Endothelial cell of umbilical vein (primary cell): ENCODE measurements around the gene KLHL21. TPM values are rescaled to one million over a fixed set of nuclear protein-coding genes. Genes with fewer than 3 reads are reported as not detected.

ENCODE experiments used
- BruUV-seq: library from RNA; stranded (reverse); fragments of 400-500 nt; replicated peaks from 2 replicates; lab custom pipeline; 2021; lab: Mats Ljungman, UMichigan
- CTCF ChIA-PET: fragments of 300-600, 350-600 bp; sonication (Branson Sonifier 250); formaldehyde crosslinking; loops from one replicate; lab custom pipeline; 2021; ENCODE audit warnings: antibody characterized with exemption, inconsistent platforms; lab: Charles Lee
- POLR2A ChIA-PET: fragments of 300-600, 350-600 bp; sonication (Branson Sonifier 250); formaldehyde crosslinking; loops from one replicate; lab custom pipeline; 2021; ENCODE audit warnings: antibody characterized with exemption, inconsistent platforms; lab: Charles Lee
- DNase-seq: peaks from one replicate; pipeline ENCODE4 v3.0.0-alpha.2; 2011; ENCODE audit warnings: low read depth, low spot score
- FAIRE-seq: peaks from 2 replicates; lab custom pipeline; 2011; peaks lifted over from hg19 to GRCh38; lab: Jason Lieb, UNC
- H2AFZ ChIP-seq: 2 replicates; pipeline ENCODE4 v1.6.0; 2012; ENCODE audit warnings: low read depth, low read length, control low read depth, inconsistent platforms
- H3K27ac ChIP-seq: 2 replicates; pipeline ENCODE4 v1.5.1; 2011; ENCODE audit warnings: low read depth, mild to moderate bottlenecking, control low read depth, low read length, moderate library complexity; ENCODE audit not compliant: insufficient read depth
- H3K27me3 ChIP-seq, 2 experiments: 2 replicates each; pipeline versions ENCODE4 v1.6.0 to v1.6.1; 2011; ENCODE audit warnings: low read length in 2 of 2, mixed read lengths in 1 of 2; ENCODE audit not compliant: control insufficient read depth in 2 of 2, insufficient read depth in 2 of 2
- H3K36me3 ChIP-seq, 2 experiments: 2 replicates in 1 of 2; 3 replicates in 1 of 2; pipeline ENCODE4 v1.5.1; 2011; ENCODE audit warnings: low read length in 2 of 2, mild to moderate bottlenecking in 1 of 2, moderate library complexity in 1 of 2; ENCODE audit not compliant: control insufficient read depth in 2 of 2, insufficient read depth in 2 of 2; ENCODE audit errors: extremely low read depth in 1 of 2
- H3K4me1 ChIP-seq: 3 replicates; pipeline ENCODE4 v1.5.1; 2011; ENCODE audit warnings: mild to moderate bottlenecking, low read length; ENCODE audit not compliant: control insufficient read depth, insufficient read depth; ENCODE audit errors: extremely low read depth
- H3K4me2 ChIP-seq: 2 replicates; pipeline ENCODE4 v1.6.1; 2011; ENCODE audit warnings: low read length, control low read depth, mixed read lengths; ENCODE audit not compliant: insufficient read depth
- H3K4me3 ChIP-seq, 3 experiments: fragments of 200-600 bp in 1 of 3; sonication (generic), shearing (Covaris generic) in 1 of 3; replicated peaks in 1 of 3; 2 replicates each; pipeline ENCODE4 v1.5.1; 2011 to 2016; ENCODE audit warnings: control low read depth in 3 of 3, low read length in 3 of 3, mild to moderate bottlenecking in 2 of 3, inconsistent platforms in 1 of 3, low read depth in 1 of 3, moderate library complexity in 1 of 3; ENCODE audit not compliant: insufficient read depth in 1 of 3
- H3K79me2 ChIP-seq: 2 replicates; pipeline ENCODE4 v1.6.0; 2012; ENCODE audit warnings: low read length, inconsistent platforms; ENCODE audit not compliant: control insufficient read depth, insufficient read depth
- H3K9ac ChIP-seq: replicated peaks from 2 replicates; pipeline ENCODE3; 2011; ENCODE audit warnings: low read length, control low read depth; ENCODE audit not compliant: insufficient read depth; ENCODE audit errors: extremely low read depth
- H3K9me1 ChIP-seq: replicated peaks from 3 replicates; pipeline ENCODE4 v1.6.0; 2011; ENCODE audit warnings: mild to moderate bottlenecking, low read length; ENCODE audit not compliant: control insufficient read depth, insufficient read depth; ENCODE audit errors: extremely low read depth
- H3K9me3 ChIP-seq: replicated peaks from 2 replicates; pipeline ENCODE4 v1.5.1; 2012; ENCODE audit warnings: low read length, inconsistent platforms; ENCODE audit not compliant: control insufficient read depth, insufficient read depth
- H4K20me1 ChIP-seq: replicated peaks from 2 replicates; pipeline ENCODE3; 2011; ENCODE audit warnings: mild to moderate bottlenecking, low read length; ENCODE audit not compliant: control insufficient read depth, insufficient read depth; ENCODE audit errors: extremely low read depth
- CTCF ChIP-seq, 2 donors: IDR thresholded peaks; 1 replicate in 1 of 2; 2 replicates in 1 of 2; pipeline ENCODE4 v1.5.1; 2011; ENCODE audit warnings: low read length in 2 of 2, mild to moderate bottlenecking in 2 of 2, moderate library complexity in 2 of 2, control low read depth in 1 of 2, inconsistent platforms in 1 of 2, low read depth in 1 of 2; ENCODE audit not compliant: insufficient read depth in 1 of 2; ENCODE audit errors: extremely low read depth in 1 of 2
- EZH2 ChIP-seq: IDR thresholded peaks from 2 replicates; pipeline ENCODE4 v1.6.1; 2012; ENCODE audit warnings: borderline replicate concordance, low read depth, mild to moderate bottlenecking, moderate library complexity, low read length, inconsistent platforms; ENCODE audit not compliant: severe bottlenecking
- FOS ChIP-seq: IDR thresholded peaks from 2 replicates; pipeline ENCODE4 v1.6.1; 2011; ENCODE audit warnings: mild to moderate bottlenecking, low read length, moderate library complexity, borderline replicate concordance; ENCODE audit not compliant: insufficient read depth
- GATA2 ChIP-seq: IDR thresholded peaks from 2 replicates; pipeline ENCODE4 v1.7.0; 2011; ENCODE audit warnings: low read depth, mild to moderate bottlenecking, moderate library complexity, mixed read lengths, low read length; ENCODE audit not compliant: insufficient read length, insufficient read depth
- JUN ChIP-seq: IDR thresholded peaks from 2 replicates; pipeline ENCODE4 v1.6.1; 2011; ENCODE audit warnings: borderline replicate concordance, low read depth; ENCODE audit not compliant: insufficient read length, insufficient read depth
- MAX ChIP-seq: IDR thresholded peaks from 2 replicates; pipeline ENCODE4 v1.6.1; 2011; ENCODE audit not compliant: insufficient read depth, insufficient read length
- MYC ChIP-seq: IDR thresholded peaks from one replicate; pipeline ENCODE4 v1.6.1; 2011; ENCODE audit warnings: mild to moderate bottlenecking, low read depth, low read length
- POLR2A ChIP-seq: IDR thresholded peaks from 2 replicates; pipeline ENCODE4 v1.6.1; 2012; ENCODE audit warnings: low read depth, mild to moderate bottlenecking, control low read depth, low read length
- POLR2AphosphoS5 ChIP-seq: IDR thresholded peaks from 2 replicates; pipeline ENCODE4 v1.6.1; 2012; ENCODE audit warnings: low read depth, mild to moderate bottlenecking, control low read depth, low read length, moderate library complexity; ENCODE audit not compliant: insufficient read depth
- dilution Hi-C: fragments of 300-500 bp; cut with MboI; formaldehyde crosslinking; loops from one replicate; pipeline ENCODE4 v1.15.0; 2019; ENCODE audit warnings: low sequenced_read_pairs; ENCODE audit not compliant: extremely low pct_ligation_motif_present
- intact Hi-C: fragments of 100-400 bp; cut with micrococcal nuclease; formaldehyde crosslinking; loops from one replicate; pipeline ENCODE4 v1.10.0; 2022
- polyA plus RNA-seq, 4 experiments: library from polyadenylated mRNA; depleted of rRNA in 3 of 4; stranded (reverse) in 3 of 4; unstranded in 1 of 4; fragments of >200 nt; gene quantifications; 2 replicates each; pipeline versions ENCODE4 v1.2.1 to v1.2.3, GENCODE V29; 2011 to 2012; ENCODE audit warnings: missing spikeins in 1 of 4
- total RNA-seq: library from RNA; stranded (reverse); gene quantifications from 2 replicates; pipeline ENCODE4 v1.2.3, GENCODE V29; 2021

Gene KLHL21
- total and polyA plus RNA-seq, 2 donors (not counting 3 experiments of a cell fraction or from before 2014, with no cell fraction given): 18.0 to 22.4 TPM

GRCh38 chr1:6596351-6596750 is 6.3 kb downstream of the KLHL21 start:
- Histone ChIP-seq H2AFZ (no peak overlapping the region), H3K4me2 (no peak overlapping the region), H3K9me3 (no peaks in the 10 kb centered on the region), H3K9ac (no peak overlapping the region), H4K20me1 (no peaks in the 10 kb centered on the region), H3K4me1 (peaks cover 6% of the 10 kb centered on the region), H3K79me2 (peaks cover 47% of the 10 kb centered on the region), H3K36me3 (peaks cover 6 to 45% of the 10 kb centered on the region in 2 experiments), H3K27ac (no peak overlapping the region), H3K27me3 (no peaks in the 10 kb centered on the region), H3K9me1 (no peaks in the 10 kb centered on the region), H3K4me3 (no peak overlapping the region)
- ChIA-PET CTCF (interaction anchor here (1.4 kb wide), 1 partner anchor 50 kb away, joined by 5 read pairs; no protein-coding TSS in a partner anchor), POLR2A (no interaction called here)
- BruUV-seq: no TSS peak
- intact Hi-C loops: no loop called here
- TF ChIP-seq MYC: no peak
- no peak for TF ChIP-seq JUN
- TF ChIP-seq POLR2AphosphoS5: no peak
- no peak for TF ChIP-seq GATA2
- no peak for TF ChIP-seq FOS
- no peak for TF ChIP-seq EZH2
- TF ChIP-seq CTCF (IDR thresholded peaks at IDR 0.05; ENCODE audit: extremely low read depth in 1 of 2, insufficient read depth in 1 of 2, low read depth in 1 of 2, low read length in 2 of 2): no peak
- no peak for TF ChIP-seq MAX
- no peak for TF ChIP-seq POLR2A
- dilution Hi-C loops: no loop called here
- DNase-seq: no peak
- no peak for FAIRE-seq
